Body of pancreas (tissue), 4 donors: ENCODE data around the gene DNM3. TPM values are rescaled to one million over a fixed set of nuclear protein-coding genes. Genes with fewer than 3 reads are reported as not detected.

Experiments
- ATAC-seq: fragments of 150-250 bp; one replicate; pipeline ENCODE4 v1.9.1; 2016
- DNase-seq, 4 donors: peaks; one replicate each; pipeline ENCODE4 v3.0.0-alpha.2; 2019
- H3K27ac ChIP-seq, 4 donors: fragments of 200-600 bp; sonication (generic); 1 replicate in 3 of 4; 2 replicates in 1 of 4; pipeline versions ENCODE4 v1.5.1 to v1.6.1; 2016 to 2019; ENCODE audit warnings: mild to moderate bottlenecking in 1 of 4, mixed read lengths in 1 of 4, moderate library complexity in 1 of 4
- H3K27me3 ChIP-seq, 2 donors: fragments of 200-600 bp; sonication (generic); one replicate each; pipeline ENCODE4 v1.6.0; 2016; ENCODE audit warnings: mild to moderate bottlenecking in 1 of 2
- H3K36me3 ChIP-seq, 2 donors: fragments of 200-600 bp; sonication (generic); replicated peaks in 1 of 2; 2 replicates each; pipeline ENCODE4 v1.5.1; 2016; ENCODE audit warnings: low read depth in 2 of 2; ENCODE audit not compliant: insufficient read depth in 1 of 2
- H3K4me1 ChIP-seq: fragments of 200-600 bp; sonication (generic); one replicate; pipeline ENCODE4 v1.6.0; 2016
- H3K4me3 ChIP-seq, 2 donors: fragments of 200-600 bp; sonication (generic); 1 replicate in 1 of 2; 2 replicates in 1 of 2; pipeline ENCODE4 v1.5.1; 2016 to 2019
- H3K9me3 ChIP-seq, 3 donors: fragments of 200-600 bp; sonication (generic); 1 replicate in 2 of 3; 2 replicates in 1 of 3; pipeline ENCODE4 v1.5.1; 2016
- POLR2A ChIP-seq, 3 donors: fragments of 450-650 bp; IDR thresholded peaks; one replicate each; pipeline ENCODE4 v1.6.1; 2016; ENCODE audit warnings: antibody characterized with exemption in 3 of 3, mild to moderate bottlenecking in 2 of 3
- WGBS, 2 donors: methylation state at CpG; one replicate each; pipeline ENCODE4 v1.1.5; 2017; 5-methylcytosine and 5-hydroxymethylcytosine counted together
- intact Hi-C: fragments of 100-400 bp; cut with DNase I; formaldehyde crosslinking; loops from one replicate; pipeline ENCODE4 v1.15.1; 2023
- total RNA-seq, 2 donors: library from RNA; depleted of rRNA; stranded (reverse); fragments of >200 nt; gene quantifications; one replicate each; pipeline ENCODE4 v1.1.0, GENCODE V29; 2016
- TF ChIP-seq, protein P1 (sequence below), 7 experiments: fragments of 450-650 bp in 4 of 7; fragments of 200-600 bp in 3 of 7; sonication (generic) in 3 of 7; IDR thresholded peaks; one replicate each; pipeline ENCODE4 v1.5.1; 2016 to 2019; ENCODE audit warnings: antibody characterized with exemption in 7 of 7

DNM3 gene
- total RNA-seq, 2 donors from 2014 or later, result 2.9 to 4.0 TPM

DNA sequence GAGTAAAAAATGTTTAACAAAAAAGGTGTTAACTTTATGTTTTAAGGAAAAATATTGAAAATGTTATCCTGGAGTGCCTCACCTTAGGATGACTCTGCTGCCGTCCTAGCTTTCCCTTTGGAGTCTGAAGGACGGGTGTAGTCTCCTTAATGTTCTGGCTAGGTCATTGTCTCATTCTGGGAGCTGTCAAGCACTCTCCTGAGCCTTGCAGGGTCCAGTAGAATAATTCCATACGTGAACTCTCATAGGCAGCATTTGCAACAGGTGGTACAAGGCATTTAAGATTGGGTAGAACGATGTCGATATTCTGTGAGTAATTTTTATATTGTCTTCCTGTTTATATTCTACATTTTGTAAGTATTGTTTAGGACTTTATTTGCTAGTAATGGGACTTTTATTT lies 295.6 kb downstream of the DNM3 start:
- intact Hi-C loops, result no loop called here
- WGBS, 2 donors, result 75 to 77% methylated on average over 5 of the region's 5 CpGs
- ATAC-seq, result no peak
- H3K4me3 ChIP-seq, result no peak overlapping the region
- DNase-seq, result no peak
- H3K9me3 ChIP-seq, result no peaks in the 10 kb centered on the region
- no peaks in the 10 kb centered on the region for H3K36me3 ChIP-seq
- no peak overlapping the region for H3K27ac ChIP-seq
- no peaks in the 10 kb centered on the region for H3K27me3 ChIP-seq
- TF ChIP-seq, protein P1, sequence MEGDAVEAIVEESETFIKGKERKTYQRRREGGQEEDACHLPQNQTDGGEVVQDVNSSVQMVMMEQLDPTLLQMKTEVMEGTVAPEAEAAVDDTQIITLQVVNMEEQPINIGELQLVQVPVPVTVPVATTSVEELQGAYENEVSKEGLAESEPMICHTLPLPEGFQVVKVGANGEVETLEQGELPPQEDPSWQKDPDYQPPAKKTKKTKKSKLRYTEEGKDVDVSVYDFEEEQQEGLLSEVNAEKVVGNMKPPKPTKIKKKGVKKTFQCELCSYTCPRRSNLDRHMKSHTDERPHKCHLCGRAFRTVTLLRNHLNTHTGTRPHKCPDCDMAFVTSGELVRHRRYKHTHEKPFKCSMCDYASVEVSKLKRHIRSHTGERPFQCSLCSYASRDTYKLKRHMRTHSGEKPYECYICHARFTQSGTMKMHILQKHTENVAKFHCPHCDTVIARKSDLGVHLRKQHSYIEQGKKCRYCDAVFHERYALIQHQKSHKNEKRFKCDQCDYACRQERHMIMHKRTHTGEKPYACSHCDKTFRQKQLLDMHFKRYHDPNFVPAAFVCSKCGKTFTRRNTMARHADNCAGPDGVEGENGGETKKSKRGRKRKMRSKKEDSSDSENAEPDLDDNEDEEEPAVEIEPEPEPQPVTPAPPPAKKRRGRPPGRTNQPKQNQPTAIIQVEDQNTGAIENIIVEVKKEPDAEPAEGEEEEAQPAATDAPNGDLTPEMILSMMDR (IDR thresholded peaks at IDR 0.05), result no peak
- TF ChIP-seq POLR2A (IDR thresholded peaks at IDR 0.05), result no peak
- no peaks in the 10 kb centered on the region for H3K4me1 ChIP-seq

DNA sequence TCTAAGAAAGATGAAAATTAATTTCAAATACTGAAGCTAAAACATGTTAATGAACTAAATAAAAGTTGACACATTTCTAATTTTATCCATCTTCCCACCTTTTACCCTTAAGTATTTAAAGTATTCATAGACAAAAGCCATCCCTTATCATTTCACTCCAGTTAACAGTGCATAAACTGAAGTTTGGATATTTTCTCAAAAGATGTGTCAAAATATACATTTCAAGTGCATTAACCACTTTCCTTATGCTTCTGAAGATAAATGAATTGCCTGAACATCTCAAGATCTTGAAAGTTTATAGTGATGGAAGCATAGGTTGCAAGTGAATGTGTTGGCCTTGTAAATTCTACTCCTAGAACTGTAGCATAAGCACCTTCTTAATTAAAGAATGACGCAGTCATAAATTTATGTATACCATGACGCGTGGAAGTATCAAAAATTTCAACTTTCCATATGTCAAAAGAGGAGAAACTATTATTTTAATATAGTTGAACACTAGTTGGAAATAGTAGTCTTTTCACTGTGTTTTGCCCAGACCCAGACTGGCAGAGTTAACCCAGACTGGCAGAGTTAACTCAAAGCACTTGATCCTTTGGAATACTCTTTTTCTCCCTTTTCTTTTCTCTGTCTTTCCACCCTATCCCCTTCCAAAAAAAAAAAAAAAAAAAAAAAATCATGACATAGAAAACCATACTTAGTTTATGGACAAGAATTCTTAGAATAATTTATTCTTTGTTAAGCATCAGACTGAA lies 296.6 kb downstream of the DNM3 start:
- Histone ChIP-seq H3K27me3 (no peaks in the 10 kb centered on the region), H3K27ac (no peak overlapping the region), H3K9me3 (no peaks in the 10 kb centered on the region), H3K36me3 (no peaks in the 10 kb centered on the region), H3K4me1 (no peaks in the 10 kb centered on the region), H3K4me3 (no peak overlapping the region)
- TF ChIP-seq, protein P1 (IDR thresholded peaks at IDR 0.05), result no peak
- ATAC-seq (no peak), DNase-seq (no peak)
- intact Hi-C loops, result no loop called here
- 96 to 99% methylated on average over 3 of the region's 3 CpGs for WGBS, 2 donors

- ATAC-seq (no peak), DNase-seq (no peak)
- Histone ChIP-seq H3K27ac (no peak overlapping the region), H3K36me3 (no peaks in the 10 kb centered on the region), H3K4me3 (no peak overlapping the region), H3K27me3 (no peaks in the 10 kb centered on the region), H3K4me1 (no peaks in the 10 kb centered on the region), H3K9me3 (no peaks in the 10 kb centered on the region)
- WGBS, 2 donors, result 84% methylated on average over 2 of the region's 2 CpGs
- intact Hi-C loops, result no loop called here
- TF ChIP-seq, protein P1 (IDR thresholded peaks at IDR 0.05), result no peak
- TF ChIP-seq POLR2A (IDR thresholded peaks at IDR 0.05), result no peak
Measured at GRCh38 chr1:172138634-172139033, 297.3 kb downstream of the DNM3 start.

DNA sequence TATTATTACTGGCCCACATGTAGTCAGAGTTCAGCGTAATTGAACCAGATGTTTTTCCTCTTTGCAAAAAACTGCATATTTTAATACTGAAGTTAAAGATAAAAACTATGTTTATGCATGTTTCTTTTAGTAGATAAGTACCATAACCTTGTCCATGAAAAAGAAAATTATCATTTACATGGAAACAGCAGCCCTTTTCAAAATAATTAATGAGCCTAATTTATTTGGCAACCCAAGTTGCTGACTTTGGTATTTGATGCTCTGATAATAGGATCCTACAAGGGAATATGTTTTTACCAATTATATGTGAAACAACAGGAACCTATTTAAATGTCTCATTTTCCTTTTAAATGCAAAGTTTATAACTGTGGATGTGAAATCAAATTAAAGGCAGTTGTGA lies 297.9 kb downstream of the DNM3 start:
- WGBS, 2 donors, result 90 to 92% methylated on average over 1 of the region's 1 CpG
- no peak overlapping the region for H3K4me3 ChIP-seq
- H3K27ac ChIP-seq, result no peak overlapping the region
- H3K9me3 ChIP-seq, result no peaks in the 10 kb centered on the region
- no peaks in the 10 kb centered on the region for H3K27me3 ChIP-seq
- TF ChIP-seq, protein P1 (IDR thresholded peaks at IDR 0.05), result no peak
- no peak for TF ChIP-seq POLR2A (IDR thresholded peaks at IDR 0.05)
- ATAC-seq (no peak), DNase-seq (no peak)
- no peaks in the 10 kb centered on the region for H3K36me3 ChIP-seq
- intact Hi-C loops, result no loop called here
- H3K4me1 ChIP-seq, result no peaks in the 10 kb centered on the region

DNA sequence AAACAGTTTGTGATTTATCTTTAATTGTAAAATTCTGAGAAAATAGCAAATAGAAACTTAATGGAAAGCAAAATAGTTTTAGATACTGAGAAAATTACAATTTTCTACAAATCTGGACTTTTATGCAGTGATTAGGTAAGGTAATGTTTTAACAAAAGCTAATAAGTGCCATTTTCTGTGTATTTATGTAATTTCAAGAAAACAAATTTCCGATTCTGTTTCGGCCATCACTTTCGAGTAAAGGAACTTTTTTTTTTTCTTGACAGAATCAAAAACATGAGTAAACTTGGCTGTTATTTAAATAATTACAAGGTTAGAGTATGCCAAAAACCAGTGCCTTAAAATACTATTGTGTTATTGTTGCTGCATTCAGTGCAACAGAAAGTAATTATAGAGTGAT lies 298.8 kb downstream of the DNM3 start:
- intact Hi-C loops, result no loop called here
- H3K4me3 ChIP-seq, result no peak overlapping the region

More for the DNA sequence above, 298.8 kb downstream of the DNM3 start:
- DNase-seq (no peak), ATAC-seq (no peak)
- Histone ChIP-seq H3K27me3 (no peaks in the 10 kb centered on the region), H3K36me3 (no peaks in the 10 kb centered on the region), H3K9me3 (no peaks in the 10 kb centered on the region), H3K27ac (no peak overlapping the region), H3K4me1 (no peaks in the 10 kb centered on the region)
- 65 to 80% methylated on average over 3 of the region's 3 CpGs for WGBS, 2 donors
- no peak for TF ChIP-seq POLR2A (IDR thresholded peaks at IDR 0.05)
- TF ChIP-seq, protein P1 (IDR thresholded peaks at IDR 0.05), result no peak
